NT2/D1 (cell line): ENCODE data around the gene TUG1.

ENCODE experiments used
- SUZ12 ChIP-seq: IDR thresholded peaks from 2 replicates; pipeline ENCODE4 v1.6.1; 2011; ENCODE audit not compliant: insufficient read length, insufficient read depth; ENCODE audit errors: extremely low read depth
- YY1 ChIP-seq: IDR thresholded peaks from 2 replicates; pipeline ENCODE4 v1.6.1; 2011; ENCODE audit not compliant: insufficient read length, insufficient read depth

GRCh38 chr22:31020334-31020733 is 51.3 kb downstream of the TUG1 start:
- TF ChIP-seq YY1 (no peak), SUZ12 (no peak)
